Measurements from ENCODE around the gene SHB. TPM values are rescaled to one million over a fixed set of nuclear protein-coding genes. Genes with fewer than 3 reads are reported as not detected.

Gene SHB
- total RNA-seq, 1 experiment from 2014 or later: 56.4 TPM

DNA sequence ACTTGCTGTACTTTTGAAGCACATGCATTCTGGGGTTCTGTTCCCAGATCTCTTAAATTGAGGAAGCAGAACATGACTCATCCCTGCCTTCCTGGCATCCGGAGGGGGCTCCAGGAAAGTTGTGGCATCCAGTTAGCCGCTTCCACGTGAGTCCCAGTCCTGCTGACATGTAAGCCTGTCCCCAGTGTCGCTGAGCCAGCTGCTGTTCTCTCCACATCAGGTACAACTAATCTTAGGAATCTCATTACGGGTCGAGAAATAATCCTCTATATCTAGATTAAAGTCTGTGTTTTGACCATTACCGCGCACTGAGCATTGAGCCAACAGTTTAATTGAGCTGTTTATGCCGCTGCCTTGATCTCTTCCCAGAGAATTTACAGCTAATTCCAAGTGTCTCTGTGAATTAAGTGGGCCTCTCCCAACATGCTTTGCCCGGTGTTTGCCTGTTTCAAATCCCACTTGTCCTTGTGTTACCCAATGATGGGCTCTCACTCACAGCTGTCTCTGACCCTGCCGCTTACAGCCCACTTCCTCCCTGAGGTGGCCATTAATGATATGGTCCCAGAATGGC, 10.5 kb upstream of the SHB start:
- H3K9ac ChIP-seq (ENCODE audit: low read length): no peak overlapping the region
- H3K9me3 ChIP-seq (ENCODE audit: low read length): no peaks in the 10 kb centered on the region
- no peaks in the 10 kb centered on the region for H3F3A ChIP-seq (ENCODE audit: low read length, unreplicated experiment)
- intact Hi-C loops (cut with micrococcal nuclease): no loop called here
- no peaks in the 10 kb centered on the region for H3K36me3 ChIP-seq (ENCODE audit: low read depth, low read length)
- no peak overlapping the region for H3K4me3 ChIP-seq (ENCODE audit: low read length)
- BruUV-seq (replicated peaks): no TSS peak
- DNase-seq (no peak), ATAC-seq (no peak)
- ChIA-PET CTCF (no interaction called here), POLR2A (ENCODE audit: unreplicated experiment) (no interaction called here)
- TF ChIP-seq, protein P1, sequence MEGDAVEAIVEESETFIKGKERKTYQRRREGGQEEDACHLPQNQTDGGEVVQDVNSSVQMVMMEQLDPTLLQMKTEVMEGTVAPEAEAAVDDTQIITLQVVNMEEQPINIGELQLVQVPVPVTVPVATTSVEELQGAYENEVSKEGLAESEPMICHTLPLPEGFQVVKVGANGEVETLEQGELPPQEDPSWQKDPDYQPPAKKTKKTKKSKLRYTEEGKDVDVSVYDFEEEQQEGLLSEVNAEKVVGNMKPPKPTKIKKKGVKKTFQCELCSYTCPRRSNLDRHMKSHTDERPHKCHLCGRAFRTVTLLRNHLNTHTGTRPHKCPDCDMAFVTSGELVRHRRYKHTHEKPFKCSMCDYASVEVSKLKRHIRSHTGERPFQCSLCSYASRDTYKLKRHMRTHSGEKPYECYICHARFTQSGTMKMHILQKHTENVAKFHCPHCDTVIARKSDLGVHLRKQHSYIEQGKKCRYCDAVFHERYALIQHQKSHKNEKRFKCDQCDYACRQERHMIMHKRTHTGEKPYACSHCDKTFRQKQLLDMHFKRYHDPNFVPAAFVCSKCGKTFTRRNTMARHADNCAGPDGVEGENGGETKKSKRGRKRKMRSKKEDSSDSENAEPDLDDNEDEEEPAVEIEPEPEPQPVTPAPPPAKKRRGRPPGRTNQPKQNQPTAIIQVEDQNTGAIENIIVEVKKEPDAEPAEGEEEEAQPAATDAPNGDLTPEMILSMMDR (conservative IDR thresholded peaks at IDR 0.05; ENCODE audit: low read depth, low read length): no peak
- TF ChIP-seq EZH2phosphoT487 (IDR thresholded peaks at IDR 0.05; ENCODE audit: borderline replicate concordance, low read length) (no peak), EZH2 (IDR thresholded peaks at IDR 0.05; ENCODE audit: low read length, unreplicated experiment) (no peak)
- no peak overlapping the region for H3K27ac ChIP-seq (ENCODE audit: low read length)
- H2AFZ ChIP-seq (ENCODE audit: low read length): no peak overlapping the region
- no peaks in the 10 kb centered on the region for H3K27me3 ChIP-seq (ENCODE audit: low read length)
- H3K79me2 ChIP-seq (ENCODE audit: low read length): no peaks in the 10 kb centered on the region
- H3K9me2 ChIP-seq (replicated peaks; ENCODE audit: low read length): no peaks in the 10 kb centered on the region
- peaks cover 7% of the 10 kb centered on the region for H3K4me1 ChIP-seq (ENCODE audit: insufficient read depth, low read length)
- H3K4me2 ChIP-seq (ENCODE audit: low read length): no peak overlapping the region
- H4K20me1 ChIP-seq (ENCODE audit: low read length): no peaks in the 10 kb centered on the region

DNA sequence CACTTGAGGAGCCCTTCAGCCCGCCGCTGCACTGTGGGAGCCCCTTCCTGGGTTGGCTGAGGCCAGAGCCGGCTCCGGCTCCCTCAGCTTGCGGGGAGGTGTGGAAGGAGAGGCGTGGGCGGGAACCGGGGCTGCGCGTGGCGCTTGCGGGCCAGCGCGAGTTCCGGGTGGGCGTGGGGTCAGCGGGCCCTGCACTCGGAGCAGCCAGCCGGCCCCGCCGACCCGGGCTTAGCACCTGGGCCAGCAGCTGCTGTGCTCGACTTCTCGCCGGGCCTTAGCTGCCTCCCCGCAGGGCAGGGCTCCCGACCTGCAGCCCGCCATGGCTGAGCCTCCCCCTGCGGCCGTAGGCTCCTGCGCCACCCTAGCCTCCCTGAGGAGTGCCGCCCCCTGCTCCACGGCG, 6.2 kb upstream of the SHB start:
- Histone ChIP-seq H3K4me3 (ENCODE audit: low read length) (no peak overlapping the region), H3K27ac (ENCODE audit: low read length) (no peak overlapping the region), H4K20me1 (ENCODE audit: low read length) (no peaks in the 10 kb centered on the region), H3K27me3 (ENCODE audit: low read length) (no peaks in the 10 kb centered on the region), H3K79me2 (ENCODE audit: low read length) (no peaks in the 10 kb centered on the region), H3K9me3 (ENCODE audit: low read length) (no peaks in the 10 kb centered on the region), H3K9me2 (replicated peaks; ENCODE audit: low read length) (no peaks in the 10 kb centered on the region), H3K9ac (ENCODE audit: low read length) (no peak overlapping the region), H3F3A (ENCODE audit: low read length, unreplicated experiment) (no peaks in the 10 kb centered on the region), H3K4me2 (ENCODE audit: low read length) (no peak overlapping the region), H3K36me3 (ENCODE audit: low read depth, low read length) (no peaks in the 10 kb centered on the region), H2AFZ (ENCODE audit: low read length) (no peak overlapping the region), H3K4me1 (ENCODE audit: insufficient read depth, low read length) (peaks cover 16% of the 10 kb centered on the region)
- TF ChIP-seq, protein P1 (conservative IDR thresholded peaks at IDR 0.05; ENCODE audit: low read depth, low read length): no peak
- TF ChIP-seq EZH2phosphoT487 (IDR thresholded peaks at IDR 0.05; ENCODE audit: borderline replicate concordance, low read length) (no peak), EZH2 (IDR thresholded peaks at IDR 0.05; ENCODE audit: low read length, unreplicated experiment) (no peak)
- no peak for DNase-seq
- ChIA-PET POLR2A (ENCODE audit: unreplicated experiment) (no interaction called here), CTCF (no interaction called here)
- ATAC-seq: no peak
- BruUV-seq (replicated peaks): no TSS peak
- intact Hi-C loops (cut with micrococcal nuclease): no loop called here

DNA sequence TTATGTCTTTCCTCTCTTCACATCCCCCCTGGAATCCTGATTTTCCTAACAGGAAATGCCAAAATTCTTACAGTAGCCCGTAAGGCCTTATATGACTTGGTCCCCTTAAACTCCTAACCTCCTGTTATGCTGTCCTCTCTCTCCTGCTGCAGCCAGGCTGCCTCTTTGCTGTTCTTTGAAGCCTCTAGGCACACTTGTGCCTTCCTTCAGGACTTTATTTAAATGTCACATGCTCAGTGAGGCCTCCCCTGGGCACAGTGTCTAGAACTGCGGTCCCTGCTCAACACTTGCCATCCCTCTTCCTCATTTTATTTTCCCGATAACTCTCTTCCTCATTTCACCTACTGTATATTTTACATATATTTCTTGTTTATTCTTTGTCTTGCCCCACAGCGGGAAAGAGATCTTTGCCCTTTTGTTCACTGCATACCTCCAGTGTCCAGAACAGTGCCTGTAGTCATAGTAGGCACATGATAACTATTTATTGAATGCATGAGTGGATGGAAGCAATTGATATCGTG, 5.5 kb upstream of the SHB start:
- H3K9me3 ChIP-seq (ENCODE audit: low read length): no peaks in the 10 kb centered on the region
- H3K9ac ChIP-seq (ENCODE audit: low read length): no peak overlapping the region
- no peaks in the 10 kb centered on the region for H3K27me3 ChIP-seq (ENCODE audit: low read length)
- H3K4me2 ChIP-seq (ENCODE audit: low read length): peak overlapping the region; percentile 8; the same call in 1 of the 2 replicates
- CTCF ChIA-PET: no interaction called here
- no peaks in the 10 kb centered on the region for H4K20me1 ChIP-seq (ENCODE audit: low read length)
- H3K79me2 ChIP-seq (ENCODE audit: low read length): no peaks in the 10 kb centered on the region
- POLR2A ChIA-PET (ENCODE audit: unreplicated experiment): interaction anchor here (0.6 kb wide), 1 partner anchor 96 kb away, joined by 3 read pairs; no protein-coding TSS in a partner anchor
- H3K4me1 ChIP-seq (ENCODE audit: insufficient read depth, low read length): peaks cover 21% of the 10 kb centered on the region
- DNase-seq (no peak), ATAC-seq (no peak)
- no peak overlapping the region for H3K27ac ChIP-seq (ENCODE audit: low read length)
- TF ChIP-seq, protein P1 (conservative IDR thresholded peaks at IDR 0.05; ENCODE audit: low read depth, low read length): no peak
- TF ChIP-seq EZH2 (IDR thresholded peaks at IDR 0.05; ENCODE audit: low read length, unreplicated experiment) (no peak), EZH2phosphoT487 (IDR thresholded peaks at IDR 0.05; ENCODE audit: borderline replicate concordance, low read length) (no peak)
- H3K36me3 ChIP-seq (ENCODE audit: low read depth, low read length): no peaks in the 10 kb centered on the region
- intact Hi-C loops (cut with micrococcal nuclease): no loop called here
- no peak overlapping the region for H3K4me3 ChIP-seq (ENCODE audit: low read length)
- H2AFZ ChIP-seq (ENCODE audit: low read length): no peak overlapping the region
- no TSS peak for BruUV-seq (replicated peaks)
- H3F3A ChIP-seq (ENCODE audit: low read length, unreplicated experiment): no peaks in the 10 kb centered on the region
- no peaks in the 10 kb centered on the region for H3K9me2 ChIP-seq (replicated peaks; ENCODE audit: low read length)
